Transverse colon (tissue), 3 donors: ENCODE measurements around the gene ELAVL1.

Experiments used
- CTCF ChIP-seq, 5 experiments: fragments of 200-600 bp in 3 of 5; fragments of 450-650 bp in 2 of 5; sonication (generic) in 3 of 5; IDR thresholded peaks; 1 replicate in 2 of 5; 2 replicates in 3 of 5; pipeline ENCODE4 v1.5.1; 2016 to 2017; ENCODE audit warnings: antibody characterized with exemption in 5 of 5, inconsistent platforms in 3 of 5, mild to moderate bottlenecking in 2 of 5, moderate library complexity in 1 of 5
- EP300 ChIP-seq: sonication (generic); formaldehyde crosslinking; IDR thresholded peaks from one replicate; pipeline ENCODE4 v1.6.1; 2017; ENCODE audit warnings: antibody characterized with exemption, low read depth
- POLR2A ChIP-seq: fragments of 450-650 bp; IDR thresholded peaks from one replicate; pipeline ENCODE4 v1.6.1; 2016; ENCODE audit warnings: antibody characterized with exemption, mild to moderate bottlenecking, moderate library complexity

- TF ChIP-seq POLR2A (no peak), CTCF (IDR thresholded peaks at IDR 0.05) (no peak), EP300 (no peak)
These were observed 33.8 kb upstream of the ELAVL1 start for GRCh38 chr19:8039231-8039630.
